Kidney epithelial cell (primary cell): ENCODE data around the gene CHAC2. TPM values are rescaled to one million over a fixed set of nuclear protein-coding genes. Genes with fewer than 3 reads are reported as not detected.
"Not testable (repeated sequence)": the region's sequence is repeated elsewhere in the genome, so short reads cannot be mapped to it uniquely, and the experiment has no call there.

ENCODE experiments used
- DNase-seq: peaks from one replicate; pipeline ENCODE4 v3.0.0-alpha.2; 2010; ENCODE audit warnings: low read depth
- H3K27me3 ChIP-seq: 2 replicates; pipeline ENCODE4 v1.6.0; 2011; ENCODE audit warnings: low read length; ENCODE audit not compliant: control insufficient read depth, insufficient read depth
- H3K36me3 ChIP-seq: 2 replicates; pipeline ENCODE4 v1.5.1; 2011; ENCODE audit warnings: low read length; ENCODE audit not compliant: control insufficient read depth, insufficient read depth
- H3K4me3 ChIP-seq: 2 replicates; pipeline ENCODE4 v1.5.1; 2011; ENCODE audit warnings: low read depth, mild to moderate bottlenecking, control low read depth, low read length
- total RNA-seq: library from RNA; depleted of rRNA; stranded (reverse); fragments of >200 nt; gene quantifications from 2 replicates; pipeline ENCODE4 v1.2.3, GENCODE V29; 2015
- TF ChIP-seq, protein P1 (sequence below): IDR thresholded peaks from 2 replicates; pipeline ENCODE4 v1.5.1; 2011; ENCODE audit warnings: mild to moderate bottlenecking, moderate library complexity, low read length, control low read depth, inconsistent platforms; ENCODE audit not compliant: insufficient read depth, poor library complexity, severe bottlenecking

Gene CHAC2
- total RNA-seq, 1 donor from 2014 or later: 7.2 TPM

DNA sequence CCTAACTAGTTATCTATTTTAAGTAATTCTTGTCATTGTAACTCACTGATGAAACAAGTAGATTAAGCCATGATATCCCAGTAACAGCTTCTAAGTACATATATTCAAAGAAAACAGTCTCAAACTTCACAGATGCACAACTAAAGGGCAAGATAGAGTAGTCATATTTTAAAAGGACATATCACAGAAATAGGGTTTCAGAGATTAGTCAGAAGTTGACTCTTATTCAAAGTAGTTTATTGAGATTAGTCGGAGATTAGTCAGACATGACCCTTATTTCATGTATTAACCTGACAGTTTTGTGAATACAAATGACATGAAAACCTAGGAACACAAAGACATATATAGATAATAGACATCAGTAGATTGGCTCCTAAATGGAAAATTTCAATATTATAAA is 15.9 kb upstream of the CHAC2 start:
- no peak for DNase-seq
- no peaks in the 10 kb centered on the region for H3K27me3 ChIP-seq
- H3K4me3 ChIP-seq: no peak overlapping the region
- TF ChIP-seq, protein P1, sequence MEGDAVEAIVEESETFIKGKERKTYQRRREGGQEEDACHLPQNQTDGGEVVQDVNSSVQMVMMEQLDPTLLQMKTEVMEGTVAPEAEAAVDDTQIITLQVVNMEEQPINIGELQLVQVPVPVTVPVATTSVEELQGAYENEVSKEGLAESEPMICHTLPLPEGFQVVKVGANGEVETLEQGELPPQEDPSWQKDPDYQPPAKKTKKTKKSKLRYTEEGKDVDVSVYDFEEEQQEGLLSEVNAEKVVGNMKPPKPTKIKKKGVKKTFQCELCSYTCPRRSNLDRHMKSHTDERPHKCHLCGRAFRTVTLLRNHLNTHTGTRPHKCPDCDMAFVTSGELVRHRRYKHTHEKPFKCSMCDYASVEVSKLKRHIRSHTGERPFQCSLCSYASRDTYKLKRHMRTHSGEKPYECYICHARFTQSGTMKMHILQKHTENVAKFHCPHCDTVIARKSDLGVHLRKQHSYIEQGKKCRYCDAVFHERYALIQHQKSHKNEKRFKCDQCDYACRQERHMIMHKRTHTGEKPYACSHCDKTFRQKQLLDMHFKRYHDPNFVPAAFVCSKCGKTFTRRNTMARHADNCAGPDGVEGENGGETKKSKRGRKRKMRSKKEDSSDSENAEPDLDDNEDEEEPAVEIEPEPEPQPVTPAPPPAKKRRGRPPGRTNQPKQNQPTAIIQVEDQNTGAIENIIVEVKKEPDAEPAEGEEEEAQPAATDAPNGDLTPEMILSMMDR: no peak
- no peaks in the 10 kb centered on the region for H3K36me3 ChIP-seq

DNA sequence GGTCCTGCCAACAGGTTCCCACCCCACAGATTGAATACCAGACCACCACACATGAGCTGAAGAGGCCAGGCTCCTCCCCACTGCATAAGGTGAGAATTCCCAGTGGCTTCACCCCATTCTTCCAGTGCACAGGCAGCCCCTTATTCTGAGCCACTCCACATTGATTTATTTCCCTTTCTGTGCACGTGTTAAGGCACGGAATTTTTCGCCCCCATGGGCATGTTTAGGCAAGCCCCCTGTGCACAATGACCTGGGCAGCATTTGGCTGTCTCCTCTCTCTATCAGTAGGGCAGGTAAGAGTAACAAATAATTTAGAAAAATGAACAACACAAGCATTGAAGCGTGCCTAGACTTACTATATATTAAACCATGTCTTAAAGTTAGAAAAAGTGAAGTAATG is 15.2 kb upstream of the CHAC2 start:
- no peak for DNase-seq
- H3K4me3 ChIP-seq: no peak overlapping the region
- no peaks in the 10 kb centered on the region for H3K27me3 ChIP-seq
- TF ChIP-seq, protein P1: no peak
- H3K36me3 ChIP-seq: no peaks in the 10 kb centered on the region

DNA sequence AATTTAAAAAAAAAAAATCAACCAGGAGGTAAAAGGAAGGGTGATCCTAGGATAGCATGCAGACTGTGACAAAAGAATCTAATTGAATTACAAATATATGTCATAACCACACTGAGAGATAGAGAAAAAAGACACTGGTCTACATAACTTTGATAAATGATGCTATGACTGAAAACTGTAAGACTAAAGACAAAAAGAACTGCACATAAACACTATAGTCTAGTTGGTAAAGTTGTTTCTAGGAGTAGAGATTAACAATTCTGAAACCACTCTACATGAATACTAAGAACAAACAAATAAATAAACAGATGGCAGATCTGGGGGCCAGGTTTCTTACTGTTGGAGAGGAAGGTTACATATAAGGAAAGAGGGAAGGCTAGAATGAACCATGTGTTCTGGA is 14.6 kb upstream of the CHAC2 start:
- TF ChIP-seq, protein P1: no peak
- Histone ChIP-seq H3K4me3 (no peak overlapping the region), H3K27me3 (no peaks in the 10 kb centered on the region), H3K36me3 (no peaks in the 10 kb centered on the region)
- no peak for DNase-seq

DNA sequence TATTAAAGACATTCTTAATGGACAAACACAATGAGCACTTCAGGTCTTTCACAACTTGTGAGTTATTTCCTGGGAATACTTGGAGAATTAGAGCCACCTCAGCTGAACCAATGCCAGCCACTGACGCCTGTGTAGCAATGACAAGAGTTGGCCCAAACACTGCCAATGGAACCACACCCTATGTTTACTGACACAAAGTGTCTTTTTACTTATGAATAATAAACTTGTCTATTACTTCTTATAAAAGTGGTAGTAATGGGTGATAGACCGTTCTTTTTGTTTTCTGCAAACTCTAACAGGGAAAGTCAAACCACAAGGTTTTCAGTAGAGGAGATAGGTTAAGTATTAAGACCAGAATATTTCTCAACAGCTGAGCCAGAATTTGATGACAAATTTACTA is 12.5 kb upstream of the CHAC2 start:
- Histone ChIP-seq H3K27me3 (no peaks in the 10 kb centered on the region), H3K4me3 (no peak overlapping the region), H3K36me3 (no peaks in the 10 kb centered on the region)
- DNase-seq: no peak
- TF ChIP-seq, protein P1: no peak

DNA sequence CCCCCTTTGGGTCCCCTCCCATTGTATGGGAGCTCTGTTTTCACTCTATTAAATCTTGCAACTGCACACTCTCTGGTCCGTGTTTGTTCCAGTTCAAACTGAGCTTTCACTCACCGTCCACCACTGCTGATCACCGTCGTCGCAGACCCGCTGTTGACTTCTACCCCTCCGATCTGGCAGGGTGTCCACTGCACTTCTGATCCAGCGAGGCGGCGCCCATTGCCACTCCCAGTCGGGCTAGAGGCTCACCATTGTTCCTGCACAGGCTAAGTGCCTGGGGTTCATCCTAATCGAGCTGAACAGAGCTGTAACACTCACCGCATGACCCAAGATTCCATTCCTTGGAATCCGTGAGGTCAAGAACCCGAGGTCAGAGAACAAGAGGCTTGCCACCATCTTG is 11.0 kb upstream of the CHAC2 start:
- Histone ChIP-seq H3K27me3 (no peaks in the 10 kb centered on the region), H3K4me3 (no peak overlapping the region), H3K36me3 (no peaks in the 10 kb centered on the region)
- no peak for DNase-seq
- TF ChIP-seq, protein P1: no peak

DNA sequence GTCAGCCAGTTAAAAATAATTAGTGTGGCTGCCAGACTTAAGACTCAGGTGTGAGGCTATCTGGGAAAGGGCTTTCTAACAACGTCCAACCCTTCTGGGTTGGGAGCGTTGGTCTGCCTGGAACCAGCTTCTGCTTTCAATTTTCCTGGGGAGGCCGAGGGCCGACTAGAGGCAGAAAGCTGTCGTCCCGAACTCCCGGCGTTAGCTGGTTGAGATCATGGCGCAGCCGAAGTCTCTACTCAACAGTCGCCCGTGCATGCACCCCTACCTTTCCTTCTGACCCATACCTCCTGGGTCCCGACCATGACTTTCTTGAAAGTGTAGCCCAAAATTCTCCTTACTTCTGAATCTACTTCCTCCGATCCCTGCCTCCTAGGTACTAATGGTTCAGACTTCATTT is 10.4 kb upstream of the CHAC2 start:
- H3K27me3 ChIP-seq, DNase-seq, H3K4me3 ChIP-seq, H3K36me3 ChIP-seq: not testable (repeated sequence)
